Brain microvascular endothelial cell (primary cell): ENCODE data around the gene OPN1SW.

Experiments
- DNase-seq: peaks from one replicate; pipeline ENCODE4 v3.0.0-alpha.2; 2020
- H3K27ac ChIP-seq: fragments of 250-450 bp; sonication (Bioruptor Pico); 2 replicates; pipeline ENCODE4 v1.5.1; 2020; ENCODE audit warnings: mild to moderate bottlenecking, moderate library complexity
- H3K27me3 ChIP-seq: fragments of 250-450 bp; sonication (Bioruptor Pico); replicated peaks from 2 replicates; pipeline ENCODE4 v1.5.1; 2020; ENCODE audit warnings: mild to moderate bottlenecking
- H3K36me3 ChIP-seq: fragments of 250-450 bp; sonication (Bioruptor Pico); replicated peaks from 2 replicates; pipeline ENCODE4 v1.5.1; 2020; ENCODE audit warnings: mild to moderate bottlenecking
- H3K4me3 ChIP-seq: 2 replicates; pipeline ENCODE4 v1.5.1; 2011; ENCODE audit warnings: low read depth, mild to moderate bottlenecking, control low read depth, low read length, moderate library complexity
- in situ Hi-C: cut with HindIII; loops from 2 replicates; pipeline ENCODE4 v1.10.0; 2017; ENCODE audit warnings: low sequenced_read_pairs, low pct_ligation_motif_present
- TF ChIP-seq, protein P1 (sequence below): IDR thresholded peaks from 2 replicates; pipeline ENCODE4 v1.5.1; 2011; ENCODE audit warnings: low read depth, mild to moderate bottlenecking, moderate library complexity, low read length, control low read depth, inconsistent platforms; ENCODE audit errors: missing control alignments

Gene OPN1SW

DNA sequence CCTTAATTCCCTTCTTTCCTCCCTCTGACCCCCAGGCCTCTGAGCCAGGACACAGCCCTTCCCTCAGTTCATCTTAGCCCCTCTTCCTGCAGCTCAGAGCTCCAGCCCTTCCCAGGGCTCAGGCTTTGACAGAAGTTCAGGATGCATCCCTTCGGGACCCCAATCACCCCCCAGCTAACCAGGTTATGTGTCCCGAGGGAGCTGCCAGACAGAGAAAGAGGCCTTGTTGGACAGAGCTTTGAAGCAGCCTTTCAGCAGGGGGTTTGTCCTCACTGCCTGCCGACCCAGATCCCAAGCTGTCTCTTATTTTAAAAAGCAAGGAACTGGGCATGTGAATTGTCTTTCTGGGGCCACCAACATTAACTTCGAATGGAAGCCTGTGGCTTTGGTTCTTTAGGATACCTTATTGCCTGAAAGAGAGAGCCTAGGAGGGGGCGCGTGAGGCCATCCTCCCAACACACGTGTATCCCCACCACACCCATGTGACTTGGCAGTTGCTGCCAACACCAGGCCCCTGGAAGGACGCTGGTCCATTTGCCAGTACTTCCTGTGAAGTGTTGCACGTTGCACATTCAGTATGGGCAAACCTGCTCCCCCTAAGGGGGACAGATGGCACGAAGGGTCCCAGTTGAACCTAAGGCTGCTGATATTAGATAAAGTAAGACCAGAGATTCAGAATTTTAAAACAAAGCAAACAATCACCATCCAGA is 17.0 kb upstream of the OPN1SW start:
- no peak overlapping the region for H3K4me3 ChIP-seq
- no peak overlapping the region for H3K27ac ChIP-seq
- in situ Hi-C loops = no loop called here
- TF ChIP-seq, protein P1, sequence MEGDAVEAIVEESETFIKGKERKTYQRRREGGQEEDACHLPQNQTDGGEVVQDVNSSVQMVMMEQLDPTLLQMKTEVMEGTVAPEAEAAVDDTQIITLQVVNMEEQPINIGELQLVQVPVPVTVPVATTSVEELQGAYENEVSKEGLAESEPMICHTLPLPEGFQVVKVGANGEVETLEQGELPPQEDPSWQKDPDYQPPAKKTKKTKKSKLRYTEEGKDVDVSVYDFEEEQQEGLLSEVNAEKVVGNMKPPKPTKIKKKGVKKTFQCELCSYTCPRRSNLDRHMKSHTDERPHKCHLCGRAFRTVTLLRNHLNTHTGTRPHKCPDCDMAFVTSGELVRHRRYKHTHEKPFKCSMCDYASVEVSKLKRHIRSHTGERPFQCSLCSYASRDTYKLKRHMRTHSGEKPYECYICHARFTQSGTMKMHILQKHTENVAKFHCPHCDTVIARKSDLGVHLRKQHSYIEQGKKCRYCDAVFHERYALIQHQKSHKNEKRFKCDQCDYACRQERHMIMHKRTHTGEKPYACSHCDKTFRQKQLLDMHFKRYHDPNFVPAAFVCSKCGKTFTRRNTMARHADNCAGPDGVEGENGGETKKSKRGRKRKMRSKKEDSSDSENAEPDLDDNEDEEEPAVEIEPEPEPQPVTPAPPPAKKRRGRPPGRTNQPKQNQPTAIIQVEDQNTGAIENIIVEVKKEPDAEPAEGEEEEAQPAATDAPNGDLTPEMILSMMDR = no peak
- H3K27me3 ChIP-seq = peaks cover 2% of the 10 kb centered on the region
- no peak for DNase-seq
- no peaks in the 10 kb centered on the region for H3K36me3 ChIP-seq

DNA sequence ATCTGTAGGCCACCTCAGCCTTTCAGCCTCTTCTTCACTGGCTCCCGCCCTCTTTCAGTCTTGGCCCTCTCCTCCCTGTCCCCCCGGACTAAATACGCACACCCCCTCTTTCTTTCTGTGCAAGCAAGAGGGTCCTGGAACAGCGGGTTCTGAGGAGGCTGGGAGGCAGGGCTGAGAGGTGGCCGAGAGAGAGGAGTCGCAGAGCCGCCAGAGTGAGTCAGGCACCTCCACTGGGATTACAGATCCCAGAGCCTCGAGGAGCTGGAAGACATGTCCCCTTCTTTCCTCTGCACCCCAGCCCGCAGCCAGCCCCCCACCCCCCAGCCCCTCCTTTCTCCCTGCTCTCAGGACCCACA is 16.4 kb upstream of the OPN1SW start:
- TF ChIP-seq, protein P1 = no peak
- H3K36me3 ChIP-seq = no peaks in the 10 kb centered on the region
- peak overlapping the region; percentile 72 for H3K4me3 ChIP-seq
- no peak for DNase-seq
- in situ Hi-C loops = no loop called here
- no peak overlapping the region for H3K27ac ChIP-seq
- H3K27me3 ChIP-seq = peaks cover 2% of the 10 kb centered on the region

DNA sequence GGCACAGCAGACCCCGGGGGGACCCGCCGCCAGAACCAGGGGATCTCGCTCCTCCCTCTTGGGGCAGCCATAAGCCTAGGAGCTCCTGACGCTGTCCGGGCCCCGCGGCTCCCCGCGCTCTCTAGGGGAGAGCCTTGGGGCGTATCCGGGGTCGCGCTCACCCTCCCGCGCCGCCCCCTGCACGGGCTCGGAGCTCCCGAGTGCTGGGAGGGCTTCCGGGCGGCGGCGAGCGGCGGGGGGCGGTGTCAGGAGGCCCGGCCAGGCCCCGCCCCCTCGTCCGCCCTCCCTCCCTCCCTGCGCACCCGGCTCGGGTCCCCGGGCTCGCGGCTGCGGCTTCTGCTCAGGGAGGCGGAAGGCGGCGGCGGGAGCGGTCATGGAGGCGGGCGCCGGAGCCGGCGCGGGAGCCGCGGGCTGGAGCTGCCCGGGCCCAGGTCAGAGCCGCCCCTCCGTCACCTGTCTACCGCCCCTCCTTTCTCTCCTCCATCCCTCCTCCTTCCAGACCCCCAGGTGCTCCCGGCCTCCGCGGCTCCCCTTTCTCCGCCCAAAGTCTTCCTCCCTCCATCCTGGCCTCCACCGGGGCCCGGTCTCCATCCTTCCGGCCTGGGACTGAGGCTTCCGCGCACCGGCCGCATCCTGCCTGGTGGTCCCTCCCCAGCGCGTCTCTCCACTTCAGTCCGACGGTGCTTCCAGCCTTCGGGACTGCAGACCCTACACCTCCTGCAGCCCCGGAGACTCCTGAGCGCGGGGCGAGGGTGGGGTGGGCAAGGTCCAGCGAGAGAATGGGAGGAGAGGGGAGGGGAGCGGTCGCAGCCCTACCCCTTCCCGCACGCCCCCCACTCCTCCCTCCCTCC is 15.8 kb upstream of the OPN1SW start, which contains the start of gene CCDC136:
Gene CCDC136 (plus strand): TSS at position 848 of the 851 bp plus-strand sequence. CDS start 444 bp downstream, outside the sequence.
- no peak for DNase-seq
- peak within 1 kb of the TSS; percentile 72 for H3K4me3 ChIP-seq
- H3K36me3 ChIP-seq = no peaks in the 10 kb centered on the region
- H3K27ac ChIP-seq = no peak within 1 kb of the TSS
- TF ChIP-seq, protein P1 = no peak
- peaks cover 2% of the 10 kb centered on the region for H3K27me3 ChIP-seq
- in situ Hi-C loops = no loop called here

DNA sequence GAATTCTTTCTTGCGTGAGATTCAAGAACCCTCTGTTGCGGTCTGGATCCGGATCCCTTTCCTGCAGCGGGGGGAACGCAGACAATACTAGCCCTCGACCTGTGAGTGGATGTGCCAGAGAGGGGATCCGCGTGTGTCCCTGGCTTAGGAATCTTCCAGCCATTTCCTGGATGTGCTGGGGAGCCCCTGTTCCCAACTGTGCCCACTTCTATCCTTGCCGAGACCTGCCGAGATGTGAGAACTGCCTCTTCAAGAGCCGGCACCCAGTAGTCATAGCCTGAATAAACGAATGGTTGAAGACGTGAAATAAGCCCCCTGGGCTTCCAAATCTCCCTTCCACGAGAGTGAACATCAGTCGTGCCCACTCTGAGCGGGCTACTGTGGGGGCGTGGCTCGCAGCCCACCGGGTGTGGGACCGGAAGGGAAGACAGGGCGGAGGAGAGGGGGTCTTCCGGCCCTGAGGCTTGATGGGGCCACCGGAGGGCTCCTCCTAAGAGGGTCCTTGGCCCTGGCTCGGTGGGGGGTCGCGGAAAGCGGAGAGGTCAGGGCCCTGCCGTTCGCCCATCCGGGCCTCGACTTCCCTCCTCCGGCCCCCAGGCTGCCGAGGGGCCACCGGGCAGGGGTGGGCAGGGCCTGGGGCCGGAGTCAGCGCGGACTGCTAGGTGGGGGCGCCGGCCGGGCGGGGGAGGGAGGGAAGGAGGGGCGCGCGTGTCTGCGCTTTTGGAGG is 14.9 kb upstream of the OPN1SW start:
- H3K27me3 ChIP-seq = peaks cover 2% of the 10 kb centered on the region
- no peak for DNase-seq
- TF ChIP-seq, protein P1 = no peak
- peak overlapping the region; percentile 72 for H3K4me3 ChIP-seq
- no peak overlapping the region for H3K27ac ChIP-seq
- H3K36me3 ChIP-seq = no peaks in the 10 kb centered on the region
- in situ Hi-C loops = no loop called here

DNA sequence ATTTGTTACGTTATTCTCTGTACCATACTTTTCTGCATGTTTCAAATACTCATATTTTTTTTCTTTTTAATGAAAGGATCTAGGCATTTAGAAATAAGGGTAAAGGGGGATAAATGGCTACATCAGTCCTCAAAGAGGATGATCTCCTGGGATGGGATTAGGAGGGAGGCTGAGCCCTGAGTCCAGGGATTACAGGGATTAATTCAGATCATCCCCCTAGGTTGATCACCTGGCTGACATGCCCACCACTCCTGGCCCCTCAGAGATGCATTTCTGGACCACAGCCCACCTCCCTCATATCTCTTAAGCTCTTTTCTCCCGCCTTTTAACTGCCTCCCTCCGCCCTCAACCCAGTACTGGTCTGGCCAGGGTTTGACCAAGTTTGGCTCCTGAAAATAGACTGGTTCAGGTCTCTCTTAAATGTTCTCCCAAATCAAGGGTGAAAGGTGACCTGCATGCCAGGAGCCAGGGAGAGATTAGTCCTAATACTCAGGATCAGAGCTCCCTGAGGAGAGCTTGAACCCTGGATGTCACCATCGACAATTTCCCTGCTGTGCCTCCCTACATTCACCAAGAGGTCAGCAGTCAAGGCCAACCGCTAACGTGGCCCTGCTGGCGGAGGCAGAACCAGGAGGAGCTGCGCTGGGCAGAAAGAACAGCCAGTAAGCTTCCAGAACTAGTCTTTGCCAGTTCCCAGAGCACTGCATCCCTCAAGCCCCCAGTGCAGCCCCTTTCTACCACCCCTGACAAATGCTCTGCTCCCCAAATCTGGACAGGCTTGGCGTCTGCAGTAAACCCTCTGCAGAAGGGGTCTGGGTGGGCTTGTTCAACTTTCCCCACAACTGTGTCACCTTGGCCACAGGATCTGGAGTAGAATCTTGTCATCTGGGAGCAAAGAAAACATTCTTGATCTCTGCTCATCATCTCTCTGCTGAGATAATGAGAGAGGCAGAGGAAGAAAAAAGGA is 13.1 kb upstream of the OPN1SW start:
- H3K27me3 ChIP-seq = peaks cover 2% of the 10 kb centered on the region
- DNase-seq = no peak
- TF ChIP-seq, protein P1 = no peak
- in situ Hi-C loops = no loop called here
- no peak overlapping the region for H3K4me3 ChIP-seq
- H3K36me3 ChIP-seq = no peaks in the 10 kb centered on the region
- H3K27ac ChIP-seq = no peak overlapping the region
